GM12878 (cell line): ENCODE data around the gene ODC1. TPM values are rescaled to one million over a fixed set of nuclear protein-coding genes. Genes with fewer than 3 reads are reported as not detected.

Experiments used
- FOXM1 ChIP-seq: IDR thresholded peaks from 2 replicates; pipeline ENCODE4 v1.6.1; 2012; ENCODE audit warnings: low read depth, mild to moderate bottlenecking, inconsistent platforms, low read length, moderate library complexity
- TCF7 ChIP-seq: IDR thresholded peaks from 2 replicates; pipeline ENCODE4 v1.6.1; 2014; ENCODE audit warnings: antibody characterized with exemption, borderline replicate concordance
- ZBTB4 ChIP-seq: fragments of 450-650 bp; formaldehyde crosslinking; IDR thresholded peaks from 2 replicates; pipeline ENCODE4 v1.4.0; 2022; ENCODE audit warnings: mild to moderate bottlenecking, moderate library complexity
- ZBTB40 ChIP-seq: fragments of 450-650 bp; IDR thresholded peaks from 2 replicates; pipeline ENCODE4 v1.6.1; 2016; ENCODE audit warnings: mild to moderate bottlenecking, moderate library complexity, borderline replicate concordance
- polyA plus RNA-seq, 11 experiments: library from polyadenylated mRNA; depleted of rRNA in 4 of 11; unstranded in 6 of 11; stranded (reverse) in 5 of 11; fragments of >200 nt; fragmentation: Nextera tagmentation in 4 of 11; fragmentation: Illumina TruSeq in 1 of 11; extraction: Ambion mirVana in 4 of 11; extraction: Trizol in 1 of 11; gene quantifications; 1 replicate in 1 of 11; 2 replicates in 10 of 11; pipeline versions ENCODE4 v1.2.1 to v1.2.3, GENCODE V29; 2011 to 2016; ENCODE audit warnings: inconsistent platforms in 2 of 11, missing spikeins in 2 of 11, low read depth in 1 of 11
- total RNA-seq, 4 experiments: library from RNA; depleted of rRNA in 3 of 4; stranded (reverse); fragments of >200 nt in 3 of 4; fragmentation: Illumina TruSeq in 1 of 4; extraction: Trizol in 1 of 4; gene quantifications; 2 replicates each; pipeline versions ENCODE4 v1.2.1 to v1.2.3, GENCODE V29; 2013 to 2021
- TF ChIP-seq, protein P1 (sequence below): IDR thresholded peaks from 2 replicates; pipeline ENCODE4 v1.6.1; 2011; ENCODE audit warnings: borderline replicate concordance, low read depth, mild to moderate bottlenecking, moderate library complexity, mixed read lengths, low read length; ENCODE audit not compliant: insufficient read depth; ENCODE audit errors: extremely low read length
- TF ChIP-seq, protein P2 (sequence below): IDR thresholded peaks from 2 replicates; pipeline ENCODE4 v1.6.1; 2012; ENCODE audit warnings: improper control_type of control experiment, low read depth, low read length; ENCODE audit not compliant: insufficient replicate concordance
- TF ChIP-seq, protein P3 (sequence below), 3 experiments: IDR thresholded peaks in 2 of 3; conservative IDR thresholded peaks in 1 of 3; 2 replicates each; pipeline ENCODE4 v1.5.1; 2011; ENCODE audit warnings: low read depth in 3 of 3, low read length in 3 of 3, mild to moderate bottlenecking in 3 of 3, control low read depth in 2 of 3, moderate library complexity in 2 of 3, inconsistent platforms in 1 of 3, mixed read lengths in 1 of 3; ENCODE audit not compliant: control insufficient read depth in 2 of 3, insufficient read depth in 1 of 3; ENCODE audit errors: extremely low read depth in 1 of 3

ODC1 gene
- total and polyA plus RNA-seq, 10 of the 15 experiments (the other 5 are each of a cell fraction or from before 2014, with no cell fraction given), result 68.5 to 441 (median 340) TPM

DNA sequence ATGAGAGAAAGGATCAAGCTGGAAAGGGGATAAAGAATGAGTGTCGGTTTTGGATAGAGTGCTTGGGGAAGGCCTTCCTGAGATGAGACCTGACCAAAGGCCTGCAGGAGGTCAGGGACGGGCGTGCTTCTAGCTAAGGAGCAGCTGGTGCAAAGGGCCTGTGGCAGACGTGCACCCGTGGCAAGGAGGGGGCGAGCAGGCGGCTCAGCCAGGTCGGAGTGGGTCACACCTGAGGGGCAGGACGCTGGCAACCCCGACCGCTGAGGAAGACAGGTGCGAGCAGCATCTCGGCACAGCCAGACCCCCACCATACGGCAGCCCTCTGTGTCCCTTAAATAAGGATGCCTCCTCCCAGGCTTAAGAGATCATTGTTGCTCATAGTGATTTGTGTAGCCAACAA is 48.1 kb downstream of the ODC1 start (continued):
- TF ChIP-seq, protein P1, sequence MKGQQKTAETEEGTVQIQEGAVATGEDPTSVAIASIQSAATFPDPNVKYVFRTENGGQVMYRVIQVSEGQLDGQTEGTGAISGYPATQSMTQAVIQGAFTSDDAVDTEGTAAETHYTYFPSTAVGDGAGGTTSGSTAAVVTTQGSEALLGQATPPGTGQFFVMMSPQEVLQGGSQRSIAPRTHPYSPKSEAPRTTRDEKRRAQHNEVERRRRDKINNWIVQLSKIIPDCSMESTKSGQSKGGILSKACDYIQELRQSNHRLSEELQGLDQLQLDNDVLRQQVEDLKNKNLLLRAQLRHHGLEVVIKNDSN, result no peak
- TF ChIP-seq ZBTB4 (CRISPR knock-in tag) (no peak), FOXM1 (no peak), ZBTB40 (no peak), TCF7 (no peak)
- TF ChIP-seq, protein P2, sequence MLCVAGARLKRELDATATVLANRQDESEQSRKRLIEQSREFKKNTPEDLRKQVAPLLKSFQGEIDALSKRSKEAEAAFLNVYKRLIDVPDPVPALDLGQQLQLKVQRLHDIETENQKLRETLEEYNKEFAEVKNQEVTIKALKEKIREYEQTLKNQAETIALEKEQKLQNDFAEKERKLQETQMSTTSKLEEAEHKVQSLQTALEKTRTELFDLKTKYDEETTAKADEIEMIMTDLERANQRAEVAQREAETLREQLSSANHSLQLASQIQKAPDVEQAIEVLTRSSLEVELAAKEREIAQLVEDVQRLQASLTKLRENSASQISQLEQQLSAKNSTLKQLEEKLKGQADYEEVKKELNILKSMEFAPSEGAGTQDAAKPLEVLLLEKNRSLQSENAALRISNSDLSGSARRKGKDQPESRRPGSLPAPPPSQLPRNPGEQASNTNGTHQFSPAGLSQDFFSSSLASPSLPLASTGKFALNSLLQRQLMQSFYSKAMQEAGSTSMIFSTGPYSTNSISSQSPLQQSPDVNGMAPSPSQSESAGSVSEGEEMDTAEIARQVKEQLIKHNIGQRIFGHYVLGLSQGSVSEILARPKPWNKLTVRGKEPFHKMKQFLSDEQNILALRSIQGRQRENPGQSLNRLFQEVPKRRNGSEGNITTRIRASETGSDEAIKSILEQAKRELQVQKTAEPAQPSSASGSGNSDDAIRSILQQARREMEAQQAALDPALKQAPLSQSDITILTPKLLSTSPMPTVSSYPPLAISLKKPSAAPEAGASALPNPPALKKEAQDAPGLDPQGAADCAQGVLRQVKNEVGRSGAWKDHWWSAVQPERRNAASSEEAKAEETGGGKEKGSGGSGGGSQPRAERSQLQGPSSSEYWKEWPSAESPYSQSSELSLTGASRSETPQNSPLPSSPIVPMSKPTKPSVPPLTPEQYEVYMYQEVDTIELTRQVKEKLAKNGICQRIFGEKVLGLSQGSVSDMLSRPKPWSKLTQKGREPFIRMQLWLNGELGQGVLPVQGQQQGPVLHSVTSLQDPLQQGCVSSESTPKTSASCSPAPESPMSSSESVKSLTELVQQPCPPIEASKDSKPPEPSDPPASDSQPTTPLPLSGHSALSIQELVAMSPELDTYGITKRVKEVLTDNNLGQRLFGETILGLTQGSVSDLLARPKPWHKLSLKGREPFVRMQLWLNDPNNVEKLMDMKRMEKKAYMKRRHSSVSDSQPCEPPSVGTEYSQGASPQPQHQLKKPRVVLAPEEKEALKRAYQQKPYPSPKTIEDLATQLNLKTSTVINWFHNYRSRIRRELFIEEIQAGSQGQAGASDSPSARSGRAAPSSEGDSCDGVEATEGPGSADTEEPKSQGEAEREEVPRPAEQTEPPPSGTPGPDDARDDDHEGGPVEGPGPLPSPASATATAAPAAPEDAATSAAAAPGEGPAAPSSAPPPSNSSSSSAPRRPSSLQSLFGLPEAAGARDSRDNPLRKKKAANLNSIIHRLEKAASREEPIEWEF, result no peak
- TF ChIP-seq, protein P3, sequence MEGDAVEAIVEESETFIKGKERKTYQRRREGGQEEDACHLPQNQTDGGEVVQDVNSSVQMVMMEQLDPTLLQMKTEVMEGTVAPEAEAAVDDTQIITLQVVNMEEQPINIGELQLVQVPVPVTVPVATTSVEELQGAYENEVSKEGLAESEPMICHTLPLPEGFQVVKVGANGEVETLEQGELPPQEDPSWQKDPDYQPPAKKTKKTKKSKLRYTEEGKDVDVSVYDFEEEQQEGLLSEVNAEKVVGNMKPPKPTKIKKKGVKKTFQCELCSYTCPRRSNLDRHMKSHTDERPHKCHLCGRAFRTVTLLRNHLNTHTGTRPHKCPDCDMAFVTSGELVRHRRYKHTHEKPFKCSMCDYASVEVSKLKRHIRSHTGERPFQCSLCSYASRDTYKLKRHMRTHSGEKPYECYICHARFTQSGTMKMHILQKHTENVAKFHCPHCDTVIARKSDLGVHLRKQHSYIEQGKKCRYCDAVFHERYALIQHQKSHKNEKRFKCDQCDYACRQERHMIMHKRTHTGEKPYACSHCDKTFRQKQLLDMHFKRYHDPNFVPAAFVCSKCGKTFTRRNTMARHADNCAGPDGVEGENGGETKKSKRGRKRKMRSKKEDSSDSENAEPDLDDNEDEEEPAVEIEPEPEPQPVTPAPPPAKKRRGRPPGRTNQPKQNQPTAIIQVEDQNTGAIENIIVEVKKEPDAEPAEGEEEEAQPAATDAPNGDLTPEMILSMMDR (IDR thresholded peaks at IDR 0.05 in 2 of 3, conservative IDR thresholded peaks at IDR 0.05 in 1 of 3; ENCODE audit: control insufficient read depth in 2 of 3, extremely low read depth in 1 of 3, insufficient read depth in 1 of 3, low read depth in 3 of 3, low read length in 3 of 3), result no peak
